Duodenal mucosa (tissue), 2 donors: ENCODE measurements around the gene CA7.

Source experiments
- H3K27ac ChIP-seq: one replicate; pipeline ENCODE4 v1.7.0; 2013; ENCODE audit warnings: low read depth, low read length
- H3K27me3 ChIP-seq, 2 donors: one replicate each; pipeline ENCODE4 v1.7.0; 2013; ENCODE audit warnings: low read length in 2 of 2, control low read depth in 1 of 2; ENCODE audit not compliant: insufficient read depth in 2 of 2, control insufficient read depth in 1 of 2
- H3K36me3 ChIP-seq, 2 donors: one replicate each; pipeline ENCODE4 v1.7.0; 2013; ENCODE audit warnings: low read length in 2 of 2, control low read depth in 1 of 2; ENCODE audit not compliant: insufficient read depth in 2 of 2, control insufficient read depth in 1 of 2
- H3K4me1 ChIP-seq, 2 donors: one replicate each; pipeline ENCODE4 v1.7.0; 2013; ENCODE audit warnings: low read length in 2 of 2, control low read depth in 1 of 2; ENCODE audit not compliant: insufficient read depth in 2 of 2, control insufficient read depth in 1 of 2
- H3K4me3 ChIP-seq, 2 donors: one replicate each; pipeline ENCODE4 v1.7.0; 2013; ENCODE audit warnings: low read length in 2 of 2, low read depth in 1 of 2
- H3K9ac ChIP-seq, 2 donors: one replicate each; pipeline ENCODE4 v1.7.0; 2013; ENCODE audit warnings: low read length in 2 of 2, low read depth in 1 of 2
- H3K9me3 ChIP-seq, 2 donors: one replicate each; pipeline ENCODE4 v1.7.0; 2013; ENCODE audit warnings: low read length in 2 of 2, control low read depth in 1 of 2; ENCODE audit not compliant: control insufficient read depth in 1 of 2

Gene CA7

GRCh38 chr16:66845791-66846221, 1.6 kb downstream of the CA7 start:
- Histone ChIP-seq H3K4me1 (peaks cover 15 to 16% of the 10 kb centered on the region in 2 donors), H3K9ac (no peak overlapping the region), H3K27me3 (peaks cover 23 to 26% of the 10 kb centered on the region in 2 donors), H3K4me3 (no peak overlapping the region), H3K36me3 (no peaks in the 10 kb centered on the region), H3K27ac (no peak overlapping the region), H3K9me3 (no peaks in the 10 kb centered on the region)

GRCh38 chr16:66846266-66846665, 2.1 kb downstream of the CA7 start:
- H3K4me3 ChIP-seq = no peak overlapping the region
- H3K27ac ChIP-seq = no peak overlapping the region
- H3K27me3 ChIP-seq = peaks cover 23 to 26% of the 10 kb centered on the region in 2 donors
- peaks cover 15 to 16% of the 10 kb centered on the region in 2 donors for H3K4me1 ChIP-seq
- H3K36me3 ChIP-seq = no peaks in the 10 kb centered on the region
- no peaks in the 10 kb centered on the region for H3K9me3 ChIP-seq
- no peak overlapping the region for H3K9ac ChIP-seq

- Histone ChIP-seq H3K4me3 (no peak overlapping the region), H3K4me1 (peaks cover 15 to 16% of the 10 kb centered on the region in 2 donors), H3K9me3 (no peaks in the 10 kb centered on the region), H3K27ac (no peak overlapping the region), H3K27me3 (peaks cover 23 to 26% of the 10 kb centered on the region in 2 donors), H3K36me3 (no peaks in the 10 kb centered on the region), H3K9ac (no peak overlapping the region)
Measured at GRCh38 chr16:66846831-66847230, 2.6 kb downstream of the CA7 start.

- Histone ChIP-seq H3K4me3 (no peak overlapping the region), H3K36me3 (no peaks in the 10 kb centered on the region), H3K27me3 (peaks cover 23 to 26% of the 10 kb centered on the region in 2 donors), H3K4me1 (peaks cover 15 to 16% of the 10 kb centered on the region in 2 donors), H3K27ac (no peak overlapping the region), H3K9me3 (no peaks in the 10 kb centered on the region), H3K9ac (no peak overlapping the region)
Measured at GRCh38 chr16:66847533-66848067, 3.4 kb downstream of the CA7 start.

- Histone ChIP-seq H3K4me1 (peaks cover 15 to 16% of the 10 kb centered on the region in 2 donors), H3K9me3 (no peaks in the 10 kb centered on the region), H3K9ac (no peak overlapping the region), H3K27me3 (peaks cover 23 to 26% of the 10 kb centered on the region in 2 donors), H3K4me3 (no peak overlapping the region), H3K27ac (no peak overlapping the region), H3K36me3 (no peaks in the 10 kb centered on the region)
Measured at GRCh38 chr16:66848172-66848571, 4.0 kb downstream of the CA7 start.

GRCh38 chr16:66849021-66849420, 4.8 kb downstream of the CA7 start:
- peaks cover 23 to 26% of the 10 kb centered on the region in 2 donors for H3K27me3 ChIP-seq
- no peak overlapping the region for H3K4me3 ChIP-seq
- H3K36me3 ChIP-seq = no peaks in the 10 kb centered on the region
- H3K27ac ChIP-seq = no peak overlapping the region
- no peaks in the 10 kb centered on the region for H3K9me3 ChIP-seq
- peaks cover 15 to 16% of the 10 kb centered on the region in 2 donors for H3K4me1 ChIP-seq
- no peak overlapping the region for H3K9ac ChIP-seq

- peaks cover 12 to 16% of the 10 kb centered on the region in 2 donors for H3K4me1 ChIP-seq
- H3K9me3 ChIP-seq = no peaks in the 10 kb centered on the region
- peaks cover 21 to 23% of the 10 kb centered on the region in 2 donors for H3K27me3 ChIP-seq
- no peak overlapping the region for H3K9ac ChIP-seq
- no peak overlapping the region for H3K27ac ChIP-seq
- no peak overlapping the region for H3K4me3 ChIP-seq
- no peaks in the 10 kb centered on the region for H3K36me3 ChIP-seq
Measured at GRCh38 chr16:66849549-66849948, 5.3 kb downstream of the CA7 start.

GRCh38 chr16:66850115-66850815, 6.1 kb downstream of the CA7 start:
- Histone ChIP-seq H3K27ac (no peak overlapping the region), H3K36me3 (no peaks in the 10 kb centered on the region), H3K9ac (no peak overlapping the region), H3K4me1 (peaks cover 8 to 12% of the 10 kb centered on the region in 2 donors), H3K27me3 (peaks cover 14 to 17% of the 10 kb centered on the region in 2 donors), H3K4me3 (no peak overlapping the region), H3K9me3 (no peaks in the 10 kb centered on the region)

- H3K4me1 ChIP-seq = peaks cover 8 to 12% of the 10 kb centered on the region in 2 donors
- peaks cover 3 to 8% of the 10 kb centered on the region in 2 donors for H3K27me3 ChIP-seq
- H3K27ac ChIP-seq = no peak overlapping the region
- no peaks in the 10 kb centered on the region for H3K9me3 ChIP-seq
- H3K9ac ChIP-seq = no peak overlapping the region
- H3K36me3 ChIP-seq = no peaks in the 10 kb centered on the region
- H3K4me3 ChIP-seq = no peak overlapping the region
Measured at GRCh38 chr16:66851166-66851964, 7.2 kb downstream of the CA7 start.
